D721Med (cell line): ENCODE measurements around the gene CECR2.

ENCODE experiments used
- DNase-seq: peaks from one replicate; pipeline ENCODE4 v3.0.0; 2011; ENCODE audit warnings: low spot score; ENCODE audit not compliant: insufficient read length
- FAIRE-seq: peaks from 2 replicates; lab custom pipeline; 2011; peaks lifted over from hg19 to GRCh38; lab: Jason Lieb, UNC
- TF ChIP-seq, protein P1 (sequence below): IDR thresholded peaks from 2 replicates; pipeline ENCODE4 v1.5.1; 2012; ENCODE audit warnings: mild to moderate bottlenecking, control low read depth; ENCODE audit not compliant: insufficient read depth; ENCODE audit errors: missing control alignments

Gene CECR2

GRCh38 chr22:17479135-17479534 is 109.9 kb downstream of the CECR2 start:
- FAIRE-seq (no peak), DNase-seq (no peak)

GRCh38 chr22:17481424-17481823 is 112.2 kb downstream of the CECR2 start:
- FAIRE-seq: no peak
- TF ChIP-seq, protein P1, sequence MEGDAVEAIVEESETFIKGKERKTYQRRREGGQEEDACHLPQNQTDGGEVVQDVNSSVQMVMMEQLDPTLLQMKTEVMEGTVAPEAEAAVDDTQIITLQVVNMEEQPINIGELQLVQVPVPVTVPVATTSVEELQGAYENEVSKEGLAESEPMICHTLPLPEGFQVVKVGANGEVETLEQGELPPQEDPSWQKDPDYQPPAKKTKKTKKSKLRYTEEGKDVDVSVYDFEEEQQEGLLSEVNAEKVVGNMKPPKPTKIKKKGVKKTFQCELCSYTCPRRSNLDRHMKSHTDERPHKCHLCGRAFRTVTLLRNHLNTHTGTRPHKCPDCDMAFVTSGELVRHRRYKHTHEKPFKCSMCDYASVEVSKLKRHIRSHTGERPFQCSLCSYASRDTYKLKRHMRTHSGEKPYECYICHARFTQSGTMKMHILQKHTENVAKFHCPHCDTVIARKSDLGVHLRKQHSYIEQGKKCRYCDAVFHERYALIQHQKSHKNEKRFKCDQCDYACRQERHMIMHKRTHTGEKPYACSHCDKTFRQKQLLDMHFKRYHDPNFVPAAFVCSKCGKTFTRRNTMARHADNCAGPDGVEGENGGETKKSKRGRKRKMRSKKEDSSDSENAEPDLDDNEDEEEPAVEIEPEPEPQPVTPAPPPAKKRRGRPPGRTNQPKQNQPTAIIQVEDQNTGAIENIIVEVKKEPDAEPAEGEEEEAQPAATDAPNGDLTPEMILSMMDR: no peak
- DNase-seq: no peak

More at GRCh38 chr22:17479135-17479534, 109.9 kb downstream of the CECR2 start:
- TF ChIP-seq, protein P1: no peak

GRCh38 chr22:17483688-17484372 is 114.6 kb downstream of the CECR2 start:
- TF ChIP-seq, protein P1: no peak
- DNase-seq: no peak
- no peak for FAIRE-seq

- no peak for DNase-seq
- FAIRE-seq: no peak
- TF ChIP-seq, protein P1: no peak
Observed at GRCh38 chr22:17484608-17485007, 115.3 kb downstream of the CECR2 start.

- TF ChIP-seq, protein P1: no peak
- no peak for DNase-seq
- FAIRE-seq: no peak
Observed at GRCh38 chr22:17486313-17486712, 117.1 kb downstream of the CECR2 start.

DNA sequence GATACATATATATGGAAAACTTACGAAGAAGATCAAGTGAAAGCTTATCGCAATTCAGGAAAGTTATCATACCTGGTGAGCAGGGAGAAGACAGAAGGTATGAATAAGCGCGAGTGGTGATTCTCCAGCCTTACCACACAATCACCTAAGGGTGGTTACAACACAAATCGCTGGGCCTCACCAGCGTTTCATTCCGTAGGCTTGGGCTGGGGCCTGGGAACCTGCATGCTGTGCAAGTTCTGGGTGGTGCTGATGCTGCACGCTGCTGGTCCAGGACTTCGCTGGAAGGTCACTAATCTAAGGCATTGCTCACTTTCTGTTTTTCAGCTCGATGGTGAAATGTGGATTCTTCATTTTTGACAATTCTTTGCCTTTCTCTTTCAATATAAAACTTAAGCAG is 117.5 kb downstream of the CECR2 start:
- TF ChIP-seq, protein P1: no peak
- FAIRE-seq (no peak), DNase-seq (no peak)

- FAIRE-seq (no peak), DNase-seq (no peak)
- TF ChIP-seq, protein P1: no peak
Observed at GRCh38 chr22:17489101-17489500, 119.8 kb downstream of the CECR2 start.
